HG03378 (cell line): ENCODE measurements around the gene SRP68.
"Not testable (repeated sequence)": the region's sequence is repeated elsewhere in the genome, so short reads cannot be mapped to it uniquely, and the experiment has no call there.

Source experiments
- ATAC-seq: cut with Tn5 transposase; IDR thresholded peaks from one replicate; pipeline ENCODE4 v1.9.1; 2021; ENCODE audit warnings: mild to moderate bottlenecking, moderate library complexity; ENCODE audit not compliant: unreplicated experiment

Gene SRP68

GRCh38 chr17:76048025-76048605 lies 24.2 kb downstream of the SRP68 start:
- no peak for ATAC-seq

GRCh38 chr17:76046064-76046463 lies 26.3 kb downstream of the SRP68 start:
- no peak for ATAC-seq

- not testable (repeated sequence) for ATAC-seq
Observed at GRCh38 chr17:76044475-76045007, 27.8 kb downstream of the SRP68 start.

- not testable (repeated sequence) for ATAC-seq
Observed at GRCh38 chr17:76042868-76043267, 29.4 kb downstream of the SRP68 start.

- ATAC-seq, result no peak
Observed at GRCh38 chr17:76040376-76040775, 31.9 kb downstream of the SRP68 start.

- no peak for ATAC-seq
Observed at GRCh38 chr17:76039121-76039520, 33.2 kb downstream of the SRP68 start.

- no peak for ATAC-seq
Observed at GRCh38 chr17:76038050-76038449, 34.3 kb downstream of the SRP68 start.

GRCh38 chr17:76036497-76037261 lies 35.6 kb downstream of the SRP68 start:
- ATAC-seq, result no peak

- ATAC-seq, result no peak
Observed at GRCh38 chr17:76034428-76035350, 37.6 kb downstream of the SRP68 start.

- ATAC-seq, result no peak
Observed at GRCh38 chr17:76033139-76033538, 39.2 kb downstream of the SRP68 start.

- ATAC-seq, result no peak
Observed at GRCh38 chr17:76032780-76033108, 39.6 kb downstream of the SRP68 start.

GRCh38 chr17:76032073-76032779 lies 40.1 kb downstream of the SRP68 start:
- no peak for ATAC-seq

GRCh38 chr17:76027159-76027839 lies 45.0 kb downstream of the SRP68 start, which contains the start of gene EVPL:
EVPL (minus strand) TSS chr17:76027306; CDS start chr17:76027198, 108 bp downstream.
- ATAC-seq, result no peak

GRCh38 chr17:76026714-76027158 lies 45.6 kb downstream of the SRP68 start:
- no peak for ATAC-seq

- no peak for ATAC-seq
Observed at GRCh38 chr17:76025294-76025693, 47.0 kb downstream of the SRP68 start.

- no peak for ATAC-seq
Observed at GRCh38 chr17:76024353-76024752, 48.0 kb downstream of the SRP68 start.

- no peak for ATAC-seq
Observed at GRCh38 chr17:76023900-76024237, 48.4 kb downstream of the SRP68 start.

- ATAC-seq, result no peak
Observed at GRCh38 chr17:76022973-76023899, 49.1 kb downstream of the SRP68 start.

- ATAC-seq, result no peak
Observed at GRCh38 chr17:76022285-76022684, 50.0 kb downstream of the SRP68 start.
